ENCODE measurements around the gene SLC25A15.
"Not testable (repeated sequence)": the region's sequence is repeated elsewhere in the genome, so short reads cannot be mapped to it uniquely, and the experiment has no call there.

SLC25A15 gene

DNA sequence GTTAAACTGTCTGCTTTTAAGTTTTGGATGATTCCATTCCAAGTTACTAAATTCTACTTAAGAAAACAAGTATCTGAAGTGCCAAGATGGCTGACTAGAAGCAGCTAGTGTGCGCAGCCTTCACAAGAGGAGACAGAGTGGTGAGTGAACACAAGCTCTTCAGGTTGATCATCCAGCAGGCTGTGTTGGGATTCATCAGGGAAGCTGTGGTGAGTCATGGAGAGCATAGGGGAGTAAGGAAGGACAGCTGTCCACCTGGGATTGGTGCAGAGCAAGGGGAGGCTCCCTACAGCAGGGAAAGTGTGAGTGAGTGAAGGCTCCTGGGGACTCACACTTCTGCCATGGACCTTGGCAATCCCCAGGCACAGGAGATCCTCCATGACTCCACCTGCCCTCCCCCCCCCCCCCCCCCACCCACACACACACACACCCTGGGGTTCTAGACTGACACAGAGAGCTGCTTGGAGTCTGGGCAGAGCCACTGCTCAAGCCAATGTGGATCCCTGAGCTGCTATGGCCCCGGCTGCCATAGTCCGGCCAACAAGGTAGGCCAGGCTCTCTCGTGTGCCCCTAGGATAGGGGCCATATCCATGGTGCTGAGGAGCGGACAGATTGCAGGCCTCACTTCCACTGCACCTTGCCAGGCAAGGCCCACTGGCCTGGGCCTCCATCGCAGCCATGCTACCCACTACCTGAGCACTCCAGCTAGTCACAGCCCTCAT is 23.5 kb downstream of the SLC25A15 start:
- no peak for DNase-seq (ENCODE audit: low read depth)
- H3K4me3 ChIP-seq (replicated peaks; ENCODE audit: low read depth, low read length), result no peak overlapping the region
- TF ChIP-seq, protein P1, sequence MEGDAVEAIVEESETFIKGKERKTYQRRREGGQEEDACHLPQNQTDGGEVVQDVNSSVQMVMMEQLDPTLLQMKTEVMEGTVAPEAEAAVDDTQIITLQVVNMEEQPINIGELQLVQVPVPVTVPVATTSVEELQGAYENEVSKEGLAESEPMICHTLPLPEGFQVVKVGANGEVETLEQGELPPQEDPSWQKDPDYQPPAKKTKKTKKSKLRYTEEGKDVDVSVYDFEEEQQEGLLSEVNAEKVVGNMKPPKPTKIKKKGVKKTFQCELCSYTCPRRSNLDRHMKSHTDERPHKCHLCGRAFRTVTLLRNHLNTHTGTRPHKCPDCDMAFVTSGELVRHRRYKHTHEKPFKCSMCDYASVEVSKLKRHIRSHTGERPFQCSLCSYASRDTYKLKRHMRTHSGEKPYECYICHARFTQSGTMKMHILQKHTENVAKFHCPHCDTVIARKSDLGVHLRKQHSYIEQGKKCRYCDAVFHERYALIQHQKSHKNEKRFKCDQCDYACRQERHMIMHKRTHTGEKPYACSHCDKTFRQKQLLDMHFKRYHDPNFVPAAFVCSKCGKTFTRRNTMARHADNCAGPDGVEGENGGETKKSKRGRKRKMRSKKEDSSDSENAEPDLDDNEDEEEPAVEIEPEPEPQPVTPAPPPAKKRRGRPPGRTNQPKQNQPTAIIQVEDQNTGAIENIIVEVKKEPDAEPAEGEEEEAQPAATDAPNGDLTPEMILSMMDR (IDR thresholded peaks at IDR 0.05; ENCODE audit: low read length, missing control alignments), result no peak

DNA sequence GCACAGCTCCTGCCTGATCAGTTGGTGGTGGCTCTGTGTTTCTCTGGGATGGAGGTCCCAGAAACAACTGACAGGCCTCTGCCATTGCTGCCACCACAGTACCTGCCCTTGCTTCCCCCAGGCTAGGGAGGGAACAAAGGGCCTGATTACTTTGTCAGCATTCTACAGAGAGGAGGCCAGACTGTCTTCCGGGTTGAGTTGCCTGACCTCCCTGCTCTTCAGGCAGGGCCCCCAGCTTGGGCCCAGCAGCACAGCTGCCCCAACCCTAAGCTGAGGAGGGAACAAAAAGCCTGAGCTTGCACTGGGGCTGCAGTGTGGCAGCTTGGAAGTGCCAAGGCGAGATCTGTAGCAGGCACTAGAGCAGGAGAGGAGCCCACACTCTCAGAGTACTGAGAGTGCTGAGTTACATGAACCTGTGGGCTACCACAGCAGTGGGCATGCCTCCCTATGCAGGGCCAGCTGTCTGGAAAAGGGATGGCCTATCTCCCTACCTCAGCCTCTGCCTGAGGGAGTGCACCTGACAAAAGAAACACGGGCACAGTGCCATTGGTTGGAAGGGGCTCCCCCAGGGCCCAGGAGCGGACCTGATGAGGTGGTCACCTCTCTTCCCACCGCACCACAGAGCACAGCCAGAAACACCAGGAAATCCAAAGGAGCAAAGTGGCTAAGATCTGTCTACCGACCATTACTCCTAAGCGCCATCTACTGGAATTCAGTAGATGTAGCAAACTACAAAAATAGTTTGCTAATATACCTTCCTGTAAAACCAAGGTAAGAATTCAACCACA is 24.4 kb downstream of the SLC25A15 start:
- H3K4me3 ChIP-seq (replicated peaks; ENCODE audit: low read depth, low read length), result no peak overlapping the region
- peak; percentile 48 for DNase-seq (ENCODE audit: low read depth)
- TF ChIP-seq, protein P1 (IDR thresholded peaks at IDR 0.05; ENCODE audit: low read length, missing control alignments), result peak; percentile 65

DNA sequence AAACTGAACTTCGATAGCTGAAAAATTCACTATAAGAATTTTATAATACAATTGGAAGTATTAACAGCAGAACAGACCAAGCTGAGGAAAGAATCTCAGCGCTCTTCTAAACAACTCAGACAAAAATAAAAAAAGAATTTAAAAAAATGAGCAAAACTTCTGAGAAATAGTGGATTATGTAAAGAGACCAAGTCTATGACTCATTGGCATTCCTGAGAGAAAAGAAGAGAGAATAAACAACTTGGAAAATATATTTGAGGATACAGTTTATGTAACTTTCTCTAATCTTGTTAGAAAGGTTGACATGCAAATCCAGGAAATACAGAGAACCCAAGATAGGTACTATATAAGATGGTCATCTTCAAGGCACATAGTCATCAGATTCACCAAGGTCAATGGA is 25.4 kb downstream of the SLC25A15 start:
- DNase-seq (ENCODE audit: low read depth), result no peak
- TF ChIP-seq, protein P1 (IDR thresholded peaks at IDR 0.05; ENCODE audit: low read length, missing control alignments), result no peak
- no peak overlapping the region for H3K4me3 ChIP-seq (replicated peaks; ENCODE audit: low read depth, low read length)

DNA sequence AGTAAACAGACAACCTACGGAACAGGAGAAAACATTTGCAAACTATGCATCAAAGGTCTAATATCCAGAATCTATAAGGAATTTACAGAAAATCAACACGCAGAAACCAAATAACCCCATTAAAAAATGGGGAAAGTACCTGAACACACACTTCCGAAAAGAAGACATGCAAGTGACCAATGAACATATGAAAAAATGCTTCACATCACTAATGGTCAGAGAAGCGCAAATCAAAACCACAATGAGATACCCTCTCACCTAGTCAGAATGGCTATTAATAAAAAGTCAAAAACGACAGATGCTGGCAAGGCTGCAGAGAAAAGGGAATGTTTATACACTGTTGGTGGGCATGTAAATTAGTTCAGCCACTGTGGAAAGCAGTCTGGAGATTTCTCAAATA is 29.5 kb downstream of the SLC25A15 start:
- no peak for DNase-seq (ENCODE audit: low read depth)
- TF ChIP-seq, protein P1 (IDR thresholded peaks at IDR 0.05; ENCODE audit: low read length, missing control alignments), result no peak

DNA sequence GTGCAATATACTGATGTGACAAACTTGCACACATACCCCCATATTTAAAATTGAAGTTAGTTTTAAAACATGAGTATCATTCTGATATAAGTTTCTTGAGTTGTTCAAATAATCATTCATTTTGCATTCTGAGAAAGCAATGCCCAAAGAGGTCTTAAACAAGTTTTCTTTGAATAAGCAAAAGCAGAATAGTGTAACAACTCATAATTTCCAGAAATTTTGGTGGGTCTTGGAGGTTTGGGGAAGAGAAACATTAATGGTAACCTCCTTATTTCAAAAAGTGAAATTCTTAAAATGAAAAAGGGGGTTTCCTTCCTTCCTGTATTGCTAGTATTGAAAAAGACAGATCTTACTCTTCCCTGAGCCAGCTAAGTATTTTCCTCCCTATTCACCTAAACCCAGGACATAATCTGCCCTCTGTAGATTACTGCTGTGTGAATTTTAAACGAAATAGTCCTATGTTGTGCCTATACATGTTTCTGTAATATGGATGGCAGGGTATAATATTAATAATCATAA is 30.4 kb downstream of the SLC25A15 start:
- H3K4me3 ChIP-seq (replicated peaks; ENCODE audit: low read depth, low read length), result no peak overlapping the region
- DNase-seq (ENCODE audit: low read depth), result no peak
- TF ChIP-seq, protein P1 (IDR thresholded peaks at IDR 0.05; ENCODE audit: low read length, missing control alignments), result no peak

More for the DNA sequence above, 29.5 kb downstream of the SLC25A15 start:
- no peak overlapping the region for H3K4me3 ChIP-seq (replicated peaks; ENCODE audit: low read depth, low read length)

DNA sequence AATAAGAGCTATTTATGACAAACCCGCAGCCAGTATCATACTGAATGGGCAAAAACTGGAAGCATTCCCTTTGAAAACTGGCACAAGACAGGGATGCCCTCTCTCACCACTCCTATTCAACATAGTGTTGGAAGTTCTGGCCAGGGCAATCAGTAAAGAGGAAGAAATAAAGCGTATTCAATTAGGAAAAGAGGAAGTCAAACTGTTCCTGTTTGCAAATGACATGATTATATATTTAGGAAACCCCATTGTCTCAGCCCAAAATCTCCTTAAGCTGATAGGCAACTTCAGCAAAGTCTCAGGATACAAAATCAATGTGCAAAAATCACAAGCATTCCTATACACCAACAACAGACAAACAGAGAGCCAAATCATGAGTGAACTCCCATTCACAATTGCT is 50.3 kb downstream of the SLC25A15 start:
- DNase-seq (ENCODE audit: low read depth); H3K4me3 ChIP-seq (replicated peaks; ENCODE audit: low read depth, low read length): not testable (repeated sequence)

DNA sequence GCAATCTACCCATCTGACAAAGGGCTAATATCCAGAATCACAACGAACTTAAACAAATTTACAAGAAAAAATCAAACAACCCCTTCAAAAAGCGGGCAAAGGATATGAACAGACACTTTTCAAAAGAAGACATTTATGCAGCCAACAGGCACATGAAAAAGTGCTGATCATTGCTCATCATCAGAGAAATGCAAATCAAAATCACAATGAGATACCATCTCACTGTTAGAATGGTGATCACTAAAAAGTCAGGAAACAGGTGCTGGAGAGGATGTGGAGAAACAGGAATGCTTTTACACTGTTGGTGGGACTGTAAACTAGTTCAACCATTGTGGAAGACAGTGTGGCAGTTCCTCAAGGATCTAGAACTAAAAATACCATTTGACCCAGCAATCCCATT is 51.5 kb downstream of the SLC25A15 start:
- not testable (repeated sequence) for DNase-seq (ENCODE audit: low read depth)

More for the DNA sequence above, 51.5 kb downstream of the SLC25A15 start:
- H3K4me3 ChIP-seq (replicated peaks; ENCODE audit: low read depth, low read length), result not testable (repeated sequence)
